Embryonic facial prominence (tissue), 1 donor: ENCODE results near the gene HTR4.

Experiments
- DNase-seq: peaks from one replicate; pipeline ENCODE4 v3.0.0-alpha.2; 2016; ENCODE audit errors: extremely low spot score

The HTR4 gene

DNA sequence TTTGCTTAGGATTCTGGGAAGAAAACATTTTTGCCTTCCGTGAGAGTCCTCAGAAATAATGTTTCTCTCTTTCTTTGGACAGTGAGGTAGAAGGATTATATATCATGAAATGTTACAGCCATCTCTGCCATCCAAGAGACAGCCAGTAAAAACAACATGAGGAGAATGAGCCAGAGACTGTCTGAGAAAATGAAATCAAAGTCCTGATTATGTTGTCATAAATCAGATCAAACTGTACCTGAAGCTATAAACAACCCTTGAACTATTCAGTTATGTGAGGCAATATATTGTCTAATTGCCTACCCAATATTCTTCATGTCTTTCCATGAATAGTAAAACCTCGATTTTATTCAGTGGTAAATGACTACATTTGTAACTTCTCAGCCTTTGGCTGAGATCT, 9.2 kb upstream of the HTR4 start:
- DNase-seq: no peak

GRCh38 chr5:148660346-148660660, 6.0 kb upstream of the HTR4 start:
- no peak for DNase-seq

- DNase-seq: no peak
Measured at GRCh38 chr5:148659641-148660345, 5.5 kb upstream of the HTR4 start.

DNA sequence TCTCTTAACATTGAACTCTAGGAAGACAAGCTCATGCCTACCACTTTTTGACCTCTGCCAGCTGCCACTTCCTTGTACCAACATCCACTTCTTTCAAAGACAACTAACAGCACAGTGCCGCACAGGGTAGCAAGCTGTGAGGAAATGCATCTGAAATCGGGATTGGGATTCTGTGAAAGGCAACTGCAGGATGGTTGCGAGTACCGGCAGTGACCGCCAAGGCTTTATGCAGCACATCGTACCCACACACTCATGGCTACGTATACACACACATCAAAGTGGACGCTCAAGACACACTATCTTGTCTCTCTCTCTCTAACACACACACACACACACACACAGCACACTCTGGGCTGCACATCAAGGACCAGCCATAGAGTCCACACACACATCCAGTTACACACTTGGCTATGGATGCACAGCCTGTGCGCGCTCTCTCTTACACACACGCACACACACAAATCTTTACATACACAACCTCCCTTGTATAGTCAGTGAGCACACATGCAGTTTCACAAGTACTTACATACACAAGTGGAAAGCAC, 964 bp downstream of the HTR4 start:
- no peak for DNase-seq

DNA sequence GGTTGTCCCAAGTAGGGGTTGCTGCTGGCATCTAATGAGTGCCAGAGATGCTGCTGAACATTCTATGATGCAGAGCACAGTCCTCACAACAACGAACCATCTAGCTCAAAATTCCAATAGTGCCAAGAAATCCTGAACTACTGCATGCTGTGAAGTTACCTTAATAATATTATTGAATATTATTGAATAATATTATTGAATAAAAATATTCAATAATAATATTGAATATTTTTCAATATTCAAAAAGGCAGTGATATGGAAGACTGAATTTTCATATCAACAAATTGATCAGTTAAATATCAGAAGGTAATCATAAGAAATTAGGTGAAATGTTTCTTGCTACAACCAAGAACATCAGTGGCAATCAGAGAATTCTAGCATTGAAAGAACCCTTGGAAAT, 2.8 kb downstream of the HTR4 start:
- no peak for DNase-seq

GRCh38 chr5:148645527-148645926, 8.8 kb downstream of the HTR4 start:
- no peak for DNase-seq

GRCh38 chr5:148641735-148642134, 12.6 kb downstream of the HTR4 start:
- DNase-seq: no peak

DNA sequence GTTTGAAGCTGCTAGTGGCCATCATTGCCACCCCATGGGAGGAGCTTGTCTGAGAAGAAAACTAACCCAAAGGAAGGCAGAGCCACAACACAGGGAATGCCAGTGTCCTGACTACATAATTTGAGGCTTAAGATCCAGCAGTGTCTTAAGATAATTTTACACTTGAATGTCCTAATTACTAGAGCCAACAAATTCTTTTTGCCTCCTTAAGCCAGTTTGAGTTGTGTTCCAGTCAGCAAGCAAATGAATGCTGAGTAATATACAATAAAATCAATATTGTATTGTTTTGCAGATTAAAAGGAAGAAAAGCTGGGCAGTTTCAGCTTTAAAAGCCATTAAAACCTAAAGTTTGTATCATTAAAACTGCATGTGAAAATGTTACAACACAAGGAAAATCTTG, 13.9 kb downstream of the HTR4 start:
- DNase-seq: no peak

DNA sequence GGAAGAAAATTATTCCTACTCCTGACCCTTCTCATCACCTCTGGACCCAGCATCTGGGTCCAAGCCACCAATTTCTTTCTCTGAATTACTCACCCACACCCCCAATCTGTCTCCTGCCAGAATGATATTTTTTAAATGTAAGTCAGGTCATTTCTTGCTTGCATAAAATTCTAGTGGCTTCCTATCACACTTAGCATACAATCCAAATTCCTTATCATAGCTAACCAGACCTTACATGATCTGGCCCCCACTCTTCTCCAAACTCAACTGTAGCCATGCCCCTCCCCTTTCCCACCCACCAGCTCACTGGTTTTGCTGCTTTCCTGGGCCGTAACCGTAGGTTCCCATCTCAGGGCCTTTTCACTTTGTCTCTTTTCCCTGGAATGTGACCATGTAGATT, 15.2 kb downstream of the HTR4 start:
- no peak for DNase-seq

GRCh38 chr5:148636353-148636752, 18.0 kb downstream of the HTR4 start:
- DNase-seq: no peak

- no peak for DNase-seq
Measured at GRCh38 chr5:148635321-148636083, 18.8 kb downstream of the HTR4 start.

DNA sequence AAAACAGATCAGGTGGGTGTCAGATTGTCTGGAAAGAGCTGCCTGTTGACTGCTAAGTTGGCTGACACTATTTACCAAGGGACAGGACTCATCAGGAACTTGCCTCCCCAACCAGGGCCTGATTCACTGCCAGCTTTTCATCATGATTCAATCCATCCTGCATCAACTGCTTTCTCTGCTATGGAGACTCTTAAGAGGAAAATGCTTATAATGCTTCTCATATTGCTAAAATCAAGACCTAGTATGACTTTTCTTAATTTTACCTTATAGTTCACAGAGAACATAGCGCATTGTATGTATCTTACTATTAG, 21.3 kb downstream of the HTR4 start:
- no peak for DNase-seq

- no peak for DNase-seq
Measured at GRCh38 chr5:148632255-148633066, 21.9 kb downstream of the HTR4 start.

DNA sequence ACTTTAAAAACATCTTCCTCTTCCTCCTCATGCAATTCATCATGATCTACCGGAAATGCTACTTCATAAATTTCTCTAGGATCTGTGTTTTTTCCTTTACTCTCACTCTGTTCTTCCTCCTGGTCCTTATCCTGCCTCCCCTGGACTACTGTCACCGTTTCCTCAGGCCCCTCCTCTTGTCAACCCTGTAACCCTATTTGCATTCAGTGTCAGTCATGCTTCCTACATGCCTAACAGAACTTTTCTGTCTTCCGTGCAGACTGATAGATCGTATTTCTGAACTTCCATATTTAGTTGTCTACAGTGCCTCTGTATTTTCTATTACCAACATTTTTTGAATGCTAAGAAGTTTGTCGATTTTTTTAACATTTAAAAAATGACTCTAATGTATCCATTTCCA, 27.3 kb downstream of the HTR4 start:
- DNase-seq: no peak

DNA sequence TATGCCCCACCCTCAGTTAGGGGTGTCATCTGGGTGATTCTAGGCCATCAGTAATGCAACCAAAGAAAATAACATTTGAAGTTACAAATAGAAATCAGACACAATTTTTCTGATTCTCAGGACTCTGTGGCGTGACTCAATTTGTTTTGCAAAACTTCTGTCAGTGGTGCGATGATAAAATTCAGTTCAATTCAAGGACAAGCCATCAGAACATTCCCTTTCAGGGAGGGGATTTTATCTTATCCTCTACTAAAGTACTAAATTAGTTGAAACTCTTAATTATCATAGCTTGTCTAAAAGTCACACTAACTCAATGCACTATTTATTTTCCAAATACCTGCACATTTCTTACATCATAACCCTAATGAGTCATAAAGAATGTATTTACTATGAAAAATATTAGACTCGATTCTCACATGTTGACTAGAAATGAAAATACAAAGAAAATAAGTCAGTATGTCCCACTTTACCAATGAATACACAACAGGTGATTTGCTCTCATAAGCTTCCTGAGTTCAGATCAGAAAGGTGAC, 28.2 kb downstream of the HTR4 start:
- no peak for DNase-seq

- DNase-seq: no peak
Measured at GRCh38 chr5:148625250-148625649, 29.1 kb downstream of the HTR4 start.

DNA sequence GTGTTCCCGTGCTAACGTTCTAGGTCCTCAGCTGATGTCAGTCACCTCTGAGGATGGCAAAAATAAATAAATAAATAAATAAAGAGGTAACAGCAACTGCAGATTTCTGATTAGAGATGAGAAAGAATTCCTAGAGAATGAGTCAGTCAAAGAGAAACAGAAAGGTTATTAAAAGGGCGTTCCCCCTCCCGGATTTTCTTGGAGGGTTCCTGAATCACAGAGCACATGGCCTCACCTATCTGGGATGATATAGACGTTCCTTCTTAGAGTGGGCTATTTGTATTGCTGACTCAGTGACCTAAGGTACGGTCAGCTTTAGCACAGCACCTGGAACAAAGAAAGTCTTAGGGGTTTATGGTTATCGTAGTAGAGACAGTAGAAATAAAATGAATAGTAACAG, 30.6 kb downstream of the HTR4 start:
- DNase-seq: no peak

DNA sequence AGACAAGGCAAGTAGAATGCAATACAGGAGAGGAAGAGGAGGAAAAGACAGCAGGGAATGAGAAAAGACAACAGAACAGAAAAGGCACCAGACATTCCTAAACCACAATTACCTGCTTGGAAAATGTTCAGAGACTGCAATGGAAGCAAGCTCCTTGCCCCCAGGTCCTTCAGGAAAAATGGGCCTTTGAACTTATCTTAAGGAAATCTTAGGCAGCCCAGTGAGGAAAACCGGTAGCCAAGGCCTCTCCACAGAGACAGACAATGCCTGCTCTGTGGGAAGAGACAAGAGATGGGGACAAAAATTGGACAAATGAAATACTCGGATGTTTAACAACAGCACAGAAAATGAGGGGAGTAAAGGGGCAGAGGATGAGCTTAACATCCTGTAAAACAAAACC, 31.2 kb downstream of the HTR4 start:
- no peak for DNase-seq

GRCh38 chr5:148620696-148621095, 33.6 kb downstream of the HTR4 start:
- no peak for DNase-seq

DNA sequence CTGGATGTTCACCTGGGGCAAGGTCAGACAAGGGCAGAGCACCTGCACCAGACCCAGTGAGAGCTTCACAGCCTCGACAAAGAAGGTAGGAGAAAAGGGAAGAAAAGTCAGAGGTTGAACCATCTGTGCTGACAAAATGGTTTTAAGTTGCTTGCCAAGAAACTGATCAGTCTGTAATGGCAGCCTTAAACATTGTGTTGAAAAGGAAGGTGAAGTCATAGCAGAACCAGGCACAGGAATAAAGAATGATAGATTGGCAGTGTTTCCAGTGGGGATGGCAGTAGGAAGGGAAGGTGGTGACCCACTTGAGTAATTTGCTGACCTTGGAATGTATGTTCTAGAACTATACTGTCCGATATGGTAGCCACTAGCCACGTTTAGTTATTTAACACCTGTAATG, 34.2 kb downstream of the HTR4 start:
- DNase-seq: no peak

DNA sequence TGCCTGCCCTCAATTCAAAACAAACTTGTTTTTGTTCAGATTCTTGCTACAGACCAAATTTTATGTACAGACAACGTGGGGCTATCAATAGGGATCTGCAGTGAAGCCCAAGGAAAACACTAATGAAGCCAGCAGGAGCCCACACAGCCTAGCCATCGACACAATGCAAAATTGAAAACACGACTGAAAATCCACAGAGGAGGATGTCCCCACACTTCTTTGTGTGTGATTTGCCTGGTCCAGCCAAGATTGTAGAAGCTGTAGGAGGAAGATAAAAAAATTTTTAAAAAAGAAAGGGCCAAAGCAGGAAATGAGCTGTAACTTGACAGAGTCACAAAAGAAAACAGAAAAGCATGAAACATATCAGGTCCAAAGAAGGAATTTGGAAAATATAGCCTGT, 34.8 kb downstream of the HTR4 start:
- no peak for DNase-seq

GRCh38 chr5:148615644-148616275, 38.6 kb downstream of the HTR4 start:
- no peak for DNase-seq
